OCI-LY7 (cell line): Measurements from ENCODE around the gene CCDC195. TPM values are rescaled to one million over a fixed set of nuclear protein-coding genes. Genes with fewer than 3 reads are reported as not detected.

ENCODE experiments used
- BruUV-seq: library from RNA; stranded (reverse); fragments of 400-500 nt; replicated peaks from 2 replicates; lab custom pipeline; 2021; lab: Mats Ljungman, UMichigan
- CTCF ChIA-PET: fragments of 300-600 bp; sonication (Branson Sonifier 250); formaldehyde crosslinking; loops from one replicate; lab custom pipeline; 2022; ENCODE audit warnings: antibody characterized with exemption; ENCODE audit not compliant: unreplicated experiment; lab: Charles Lee
- POLR2A ChIA-PET: fragments of 300-600 bp; sonication (Branson Sonifier 250); formaldehyde crosslinking; loops from one replicate; lab custom pipeline; 2022; ENCODE audit warnings: antibody characterized with exemption; lab: Charles Lee
- DNase-seq: peaks from one replicate; pipeline ENCODE4 v3.0.0-alpha.2; 2015; ENCODE audit warnings: low spot score
- H2AFZ ChIP-seq: fragments of 200-600 bp; sonication (generic), shearing (Covaris generic); 2 replicates; pipeline ENCODE4 v1.6.1; 2014; ENCODE audit warnings: mild to moderate bottlenecking, antibody characterized with exemption, low read length, moderate library complexity
- H3K27ac ChIP-seq: fragments of 200-600 bp; sonication (generic); 2 replicates; pipeline ENCODE4 v1.5.1; 2014; ENCODE audit warnings: mixed run types, low read depth, mild to moderate bottlenecking, moderate library complexity, low read length, inconsistent platforms; ENCODE audit not compliant: poor library complexity, severe bottlenecking
- H3K36me3 ChIP-seq: fragments of 200-600 bp; sonication (generic); 2 replicates; pipeline ENCODE4 v1.6.1; 2014; ENCODE audit warnings: mild to moderate bottlenecking, antibody characterized with exemption, low read length, moderate library complexity, mixed read lengths; ENCODE audit not compliant: insufficient read depth
- H3K4me1 ChIP-seq: fragments of 200-600 bp; sonication (generic); 2 replicates; pipeline ENCODE4 v1.5.1; 2014; ENCODE audit warnings: mild to moderate bottlenecking, low read length; ENCODE audit not compliant: insufficient read depth, poor library complexity, severe bottlenecking
- H3K4me2 ChIP-seq: fragments of 200-600 bp; sonication (generic); 2 replicates; pipeline ENCODE4 v1.6.1; 2014; ENCODE audit warnings: mild to moderate bottlenecking, low read length
- H3K4me3 ChIP-seq: fragments of 200-600 bp; sonication (generic); 2 replicates; pipeline ENCODE4 v1.5.1; 2014; ENCODE audit warnings: mild to moderate bottlenecking, low read depth, low read length; ENCODE audit not compliant: poor library complexity, severe bottlenecking
- H3K79me2 ChIP-seq: fragments of 200-600 bp; sonication (generic); 2 replicates; pipeline ENCODE4 v1.6.1; 2016; ENCODE audit warnings: low read depth, mild to moderate bottlenecking, low read length, moderate library complexity, mixed read lengths; ENCODE audit not compliant: insufficient read depth
- H3K9me2 ChIP-seq: fragments of 200-600 bp; sonication (generic); 2 replicates; pipeline ENCODE4 v1.6.1; 2016; ENCODE audit warnings: mild to moderate bottlenecking, low read length, mixed read lengths; ENCODE audit not compliant: insufficient read depth
- H3K9me3 ChIP-seq: fragments of 200-600 bp; sonication (generic); 2 replicates; pipeline ENCODE4 v1.6.1; 2014; ENCODE audit warnings: mild to moderate bottlenecking, mixed run types, low read length, mixed read lengths
- H4K20me1 ChIP-seq: fragments of 200-600 bp; sonication (generic); 2 replicates; pipeline ENCODE4 v1.6.1; 2014; ENCODE audit warnings: mild to moderate bottlenecking, antibody characterized with exemption, low read length, moderate library complexity, mixed read lengths; ENCODE audit not compliant: insufficient read depth
- CTCF ChIP-seq: fragments of 200-600 bp; sonication (generic); conservative IDR thresholded peaks from 2 replicates; pipeline ENCODE4 v1.5.1; 2014; ENCODE audit warnings: mild to moderate bottlenecking, antibody characterized with exemption, low read length, moderate library complexity, mixed read lengths
- EZH2phosphoT487 ChIP-seq: fragments of 200-600 bp; sonication (generic); IDR thresholded peaks from 2 replicates; pipeline ENCODE4 v1.6.1; 2018; ENCODE audit warnings: low read depth, borderline replicate concordance, mild to moderate bottlenecking, mixed run types, antibody characterized with exemption, low read length, moderate library complexity, mixed read lengths
- intact Hi-C: fragments of 100-400 bp; cut with micrococcal nuclease; formaldehyde crosslinking; loops from one replicate; pipeline ENCODE4 v1.10.0; 2022; ENCODE audit not compliant: unreplicated experiment
- total RNA-seq, 2 experiments: library from RNA; depleted of rRNA in 1 of 2; stranded (reverse); fragments of >200 nt in 1 of 2; shearing (Covaris generic) in 1 of 2; gene quantifications; 2 replicates each; pipeline ENCODE4 v1.2.3, GENCODE V29; 2014 to 2022

CCDC195 gene
- total RNA-seq, 2 experiments from 2014 or later, result 0.82 to 4.1 TPM

DNA sequence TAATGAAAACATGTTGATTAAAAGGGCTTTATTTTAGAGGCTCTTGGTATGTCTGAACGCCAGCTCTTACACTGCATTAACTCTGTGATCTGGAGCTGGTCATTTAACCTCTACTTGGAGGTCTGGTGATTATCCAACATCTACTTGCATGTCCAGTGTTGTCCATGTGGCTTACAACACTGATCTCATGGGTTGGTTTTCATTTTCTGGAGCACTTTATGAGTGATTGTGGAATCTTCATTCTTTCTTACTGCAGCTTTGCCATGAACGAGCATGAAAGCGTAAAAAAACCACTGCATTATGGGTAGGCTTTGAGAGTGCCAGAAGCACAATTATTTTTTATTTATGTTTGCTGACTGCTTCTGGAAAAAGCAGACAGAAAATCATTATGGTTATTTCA lies 4.8 kb downstream of the CCDC195 start:
- H2AFZ ChIP-seq, result peak overlapping the region; percentile 52; the same call in 1 of the 2 replicates
- no peaks in the 10 kb centered on the region for H4K20me1 ChIP-seq
- BruUV-seq, result no TSS peak
- peaks cover 10% of the 10 kb centered on the region; the same call in 1 of the 2 replicates for H3K9me3 ChIP-seq
- H3K27ac ChIP-seq, result no peak overlapping the region
- CTCF ChIA-PET, result interaction anchor here (0.6 kb wide), 1 partner anchor 390 kb away, joined by 3 read pairs; no protein-coding TSS in a partner anchor
- H3K4me2 ChIP-seq, result no peak overlapping the region
- no peak overlapping the region for H3K4me3 ChIP-seq
- H3K36me3 ChIP-seq, result no peaks in the 10 kb centered on the region; the same call in 1 of the 2 replicates
- POLR2A ChIA-PET, result interaction anchor here (0.5 kb wide), 1 partner anchor 21 kb away, joined by 4 read pairs; no protein-coding TSS in a partner anchor
- no peak for DNase-seq
- intact Hi-C loops, result no loop called here
- H3K9me2 ChIP-seq, result no peaks in the 10 kb centered on the region
- H3K79me2 ChIP-seq, result no peaks in the 10 kb centered on the region
- H3K4me1 ChIP-seq, result no peaks in the 10 kb centered on the region
- TF ChIP-seq EZH2phosphoT487, result no peak
- TF ChIP-seq CTCF, result no peak

- ChIA-PET POLR2A (interaction anchor here (0.9 kb wide), 1 partner anchor 13 kb away, joined by 3 read pairs; no protein-coding TSS in a partner anchor), CTCF (no interaction called here)
- no peak overlapping the region for H3K27ac ChIP-seq
- no peak overlapping the region for H3K4me3 ChIP-seq
- H3K79me2 ChIP-seq, result no peaks in the 10 kb centered on the region
- no peak for DNase-seq
- no peaks in the 10 kb centered on the region for H4K20me1 ChIP-seq
- H2AFZ ChIP-seq, result no peak overlapping the region
- H3K4me1 ChIP-seq, result no peaks in the 10 kb centered on the region
- H3K9me3 ChIP-seq, result peaks cover 10% of the 10 kb centered on the region; the same call in 1 of the 2 replicates
- intact Hi-C loops, result no loop called here
- no peak overlapping the region for H3K4me2 ChIP-seq
- H3K36me3 ChIP-seq, result no peaks in the 10 kb centered on the region
- H3K9me2 ChIP-seq, result no peaks in the 10 kb centered on the region
- no peak for TF ChIP-seq EZH2phosphoT487
- no peak for TF ChIP-seq CTCF
- no TSS peak for BruUV-seq
Measured at GRCh38 chr2:224709301-224709700, 6.9 kb downstream of the CCDC195 start.

DNA sequence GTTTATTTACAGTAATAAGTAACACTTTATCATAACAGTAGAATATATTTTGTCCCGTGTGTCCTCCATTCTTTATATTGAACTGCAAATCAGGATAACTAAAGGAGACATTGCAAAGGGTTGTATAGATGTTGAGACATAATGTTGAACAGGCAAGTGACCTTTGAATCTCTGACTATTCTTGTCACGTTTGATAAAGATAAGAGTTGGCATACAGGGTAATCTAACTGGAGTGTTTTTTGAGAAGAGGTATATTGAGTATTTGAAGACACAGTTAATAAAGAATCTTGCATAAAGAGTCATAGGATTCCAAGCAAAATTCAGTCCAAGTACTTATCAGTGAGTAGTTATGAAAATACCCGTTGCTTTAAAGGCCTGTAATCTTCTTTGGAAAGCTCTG lies 21.7 kb downstream of the CCDC195 start:
- intact Hi-C loops, result no loop called here
- Histone ChIP-seq H2AFZ (no peak overlapping the region), H3K79me2 (no peaks in the 10 kb centered on the region), H3K4me3 (no peak overlapping the region), H3K4me1 (no peaks in the 10 kb centered on the region), H3K9me3 (no peaks in the 10 kb centered on the region), H3K4me2 (no peak overlapping the region), H4K20me1 (no peaks in the 10 kb centered on the region), H3K27ac (no peak overlapping the region), H3K36me3 (no peaks in the 10 kb centered on the region), H3K9me2 (no peaks in the 10 kb centered on the region)
- DNase-seq, result no peak
- ChIA-PET POLR2A (no interaction called here), CTCF (no interaction called here)
- TF ChIP-seq EZH2phosphoT487 (no peak), CTCF (no peak)
- no TSS peak for BruUV-seq
